ENCODE measurements around the gene NPHS1. TPM values are rescaled to one million over a fixed set of nuclear protein-coding genes. Genes with fewer than 3 reads are reported as not detected.
A peak's percentile ranks its signal among the peaks of the same experiment; 100 is the strongest.

Gene NPHS1
- total and polyA plus RNA-seq, 9 of the 15 experiments (the other 6 are each of a cell fraction or from before 2014, with no cell fraction given), result 0.01 to 0.28 (median 0.14) TPM; not detected in 5

GRCh38 chr19:35860818-35861639 lies 8.7 kb upstream of the NPHS1 start (continued):
- TF ChIP-seq GABPB1 (CRISPR knock-in tag; IDR thresholded peaks at IDR 0.05) (no peak), BCL6 (CRISPR knock-in tag; IDR thresholded peaks at IDR 0.05) (no peak), TBP (optimal IDR thresholded peaks at IDR 0.05; ENCODE audit: low read depth, low read length) (no peak), ZNF311 (CRISPR knock-in tag; IDR thresholded peaks at IDR 0.05) (no peak), HMG20B (CRISPR knock-in tag; IDR thresholded peaks at IDR 0.05) (no peak), ZNF778 (CRISPR knock-in tag; IDR thresholded peaks at IDR 0.05) (no peak), RBM34 (IDR thresholded peaks at IDR 0.05; ENCODE audit: borderline replicate concordance, insufficient read depth, low read length) (no peak), PHF21A (IDR thresholded peaks at IDR 0.05; ENCODE audit: borderline replicate concordance, low read depth) (no peak), HMG20A (CRISPR knock-in tag; conservative IDR thresholded peaks at IDR 0.05) (no peak), MAZ (CRISPR knock-in tag; conservative IDR thresholded peaks at IDR 0.05 in 1 of 2, IDR thresholded peaks at IDR 0.05 in 1 of 2) (0 out of 4 replicates have a peak, but pooled peaks of 1 of the 2 experiments have one; percentile 17), NR0B1 (IDR thresholded peaks at IDR 0.05; ENCODE audit: partially characterized antibody) (no peak), ATF7 (IDR thresholded peaks at IDR 0.05) (0 out of 2 replicates have a peak, but pooled peaks have one; percentile 24)
- TF ChIP-seq, protein P1, sequence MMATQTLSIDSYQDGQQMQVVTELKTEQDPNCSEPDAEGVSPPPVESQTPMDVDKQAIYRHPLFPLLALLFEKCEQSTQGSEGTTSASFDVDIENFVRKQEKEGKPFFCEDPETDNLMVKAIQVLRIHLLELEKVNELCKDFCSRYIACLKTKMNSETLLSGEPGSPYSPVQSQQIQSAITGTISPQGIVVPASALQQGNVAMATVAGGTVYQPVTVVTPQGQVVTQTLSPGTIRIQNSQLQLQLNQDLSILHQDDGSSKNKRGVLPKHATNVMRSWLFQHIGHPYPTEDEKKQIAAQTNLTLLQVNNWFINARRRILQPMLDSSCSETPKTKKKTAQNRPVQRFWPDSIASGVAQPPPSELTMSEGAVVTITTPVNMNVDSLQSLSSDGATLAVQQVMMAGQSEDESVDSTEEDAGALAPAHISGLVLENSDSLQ (IDR thresholded peaks at IDR 0.05), result peak; percentile 35; the same call in 1 of the 2 replicates
- TF ChIP-seq, protein P2, sequence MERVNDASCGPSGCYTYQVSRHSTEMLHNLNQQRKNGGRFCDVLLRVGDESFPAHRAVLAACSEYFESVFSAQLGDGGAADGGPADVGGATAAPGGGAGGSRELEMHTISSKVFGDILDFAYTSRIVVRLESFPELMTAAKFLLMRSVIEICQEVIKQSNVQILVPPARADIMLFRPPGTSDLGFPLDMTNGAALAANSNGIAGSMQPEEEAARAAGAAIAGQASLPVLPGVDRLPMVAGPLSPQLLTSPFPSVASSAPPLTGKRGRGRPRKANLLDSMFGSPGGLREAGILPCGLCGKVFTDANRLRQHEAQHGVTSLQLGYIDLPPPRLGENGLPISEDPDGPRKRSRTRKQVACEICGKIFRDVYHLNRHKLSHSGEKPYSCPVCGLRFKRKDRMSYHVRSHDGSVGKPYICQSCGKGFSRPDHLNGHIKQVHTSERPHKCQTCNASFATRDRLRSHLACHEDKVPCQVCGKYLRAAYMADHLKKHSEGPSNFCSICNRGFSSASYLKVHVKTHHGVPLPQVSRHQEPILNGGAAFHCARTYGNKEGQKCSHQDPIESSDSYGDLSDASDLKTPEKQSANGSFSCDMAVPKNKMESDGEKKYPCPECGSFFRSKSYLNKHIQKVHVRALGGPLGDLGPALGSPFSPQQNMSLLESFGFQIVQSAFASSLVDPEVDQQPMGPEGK (CRISPR knock-in tag; IDR thresholded peaks at IDR 0.05; ENCODE audit: borderline replicate concordance), result no peak

Measured in K562 (cell line).